Mesothelial cell of epicardium (in vitro differentiated cells): ENCODE measurements around the gene SLC44A2. TPM values are rescaled to one million over a fixed set of nuclear protein-coding genes. Genes with fewer than 3 reads are reported as not detected.
"Not testable (repeated sequence)": the region's sequence is repeated elsewhere in the genome, so short reads cannot be mapped to it uniquely, and the experiment has no call there.

Experiments
- DNase-seq, 2 experiments: peaks; one replicate each; pipeline ENCODE4 v3.0.0; 2021; ENCODE audit warnings: low spot score in 2 of 2; ENCODE audit not compliant: unreplicated experiment in 2 of 2
- H3K27ac Mint-ChIP-seq: 2 replicates; pipeline ENCODE4 v1.8.0; 2021; ENCODE audit warnings: mixed read lengths
- H3K27me3 Mint-ChIP-seq: 2 replicates; pipeline ENCODE4 v1.8.0; 2021; ENCODE audit warnings: low read depth, mixed read lengths
- H3K36me3 Mint-ChIP-seq: 2 replicates; pipeline ENCODE4 v1.8.0; 2021; ENCODE audit warnings: mixed read lengths
- H3K4me1 Mint-ChIP-seq: 2 replicates; pipeline ENCODE4 v1.8.0; 2021; ENCODE audit warnings: mixed read lengths
- H3K4me3 Mint-ChIP-seq: 2 replicates; pipeline ENCODE4 v1.8.0; 2021; ENCODE audit warnings: mild to moderate bottlenecking, moderate library complexity, mixed read lengths
- H3K9me3 Mint-ChIP-seq: 2 replicates; pipeline ENCODE4 v1.8.0; 2021; ENCODE audit warnings: mixed read lengths
- CTCF ChIP-seq: fragments of 200-600 bp; sonication (generic); IDR thresholded peaks from one replicate; pipeline ENCODE4 v1.5.0; 2021; ENCODE audit warnings: antibody characterized with exemption; ENCODE audit not compliant: unreplicated experiment
- total RNA-seq: library from RNA; stranded (reverse); gene quantifications from 3 replicates; pipeline ENCODE4 v1.2.1, GENCODE V29; 2021

Gene SLC44A2
- total RNA-seq, 1 donor from 2014 or later, result 340 TPM

DNA sequence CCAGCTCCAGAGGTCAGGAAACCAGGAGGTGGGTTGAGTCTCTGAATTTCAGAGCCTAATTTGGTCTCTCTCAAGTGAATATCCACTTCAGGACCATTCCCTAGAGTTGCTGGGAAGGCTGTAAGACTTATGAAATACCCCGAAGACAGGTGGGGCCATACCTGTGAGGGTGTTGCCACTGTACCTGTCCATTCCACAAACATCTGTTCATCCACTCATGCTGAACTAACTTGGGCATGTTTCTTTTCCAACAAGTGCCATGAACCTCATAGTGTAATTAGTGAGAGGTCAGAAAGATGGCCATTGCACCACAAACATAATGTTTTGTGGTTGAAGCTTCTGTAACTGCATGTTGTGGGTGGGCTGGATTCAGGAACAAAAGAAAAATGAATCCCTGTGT lies 36.6 kb downstream of the SLC44A2 start:
- Mint-ChIP-seq H3K9me3 (no peaks in the 10 kb centered on the region), H3K4me3 (no peak overlapping the region), H3K27me3 (no peaks in the 10 kb centered on the region), H3K36me3 (peaks cover 10% of the 10 kb centered on the region), H3K4me1 (peaks cover 31% of the 10 kb centered on the region), H3K27ac (no peak overlapping the region)
- no peak for TF ChIP-seq CTCF
- DNase-seq, result no peak

DNA sequence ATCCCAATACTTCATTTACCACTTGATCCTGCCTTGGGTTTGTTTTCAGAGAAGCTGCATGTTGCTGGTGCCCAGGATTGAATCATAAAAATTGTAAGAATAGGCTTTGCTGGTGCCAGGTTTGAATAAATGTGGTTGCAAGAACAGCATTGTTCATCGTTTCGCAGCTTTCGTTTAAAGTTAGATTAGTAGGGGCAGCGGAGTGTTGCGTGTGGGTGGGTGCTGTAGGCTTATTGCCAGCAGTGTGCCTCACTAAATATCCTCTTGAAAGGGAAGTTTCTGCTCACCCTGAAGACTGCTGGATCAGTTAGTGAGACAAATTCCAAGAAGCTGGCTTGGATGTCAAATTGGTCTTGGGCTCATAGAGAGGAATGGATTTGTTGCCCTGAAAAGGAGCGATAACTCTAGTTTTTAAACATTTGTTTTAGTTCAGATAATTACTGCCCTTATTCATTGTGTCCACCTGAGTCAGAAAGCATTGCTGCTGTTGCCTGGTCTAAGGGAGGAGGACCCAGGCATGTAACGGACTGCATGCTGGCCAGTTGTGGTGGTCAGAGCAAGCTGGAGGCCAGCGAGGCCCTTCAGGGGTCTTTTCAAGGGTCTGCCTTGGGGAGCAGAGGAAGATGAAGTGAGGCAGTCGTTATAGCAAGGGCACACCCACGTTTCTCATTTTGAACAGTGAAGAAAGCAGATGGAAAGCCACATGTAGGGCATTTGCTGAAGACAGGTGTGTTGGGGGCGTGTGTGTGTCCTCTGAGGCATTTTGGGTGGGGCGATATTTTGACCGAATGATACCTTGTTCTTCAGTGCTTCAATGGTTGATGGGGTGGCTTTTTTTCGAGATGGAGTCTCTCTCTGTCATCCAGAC lies 37.3 kb downstream of the SLC44A2 start:
- Mint-ChIP-seq H3K27me3 (no peaks in the 10 kb centered on the region), H3K36me3 (peaks cover 9% of the 10 kb centered on the region), H3K27ac (peak overlapping the region; percentile 3), H3K4me3 (no peak overlapping the region), H3K4me1 (peaks cover 27% of the 10 kb centered on the region), H3K9me3 (no peaks in the 10 kb centered on the region)
- DNase-seq, result no peak
- TF ChIP-seq CTCF, result no peak

- not testable (repeated sequence) for H3K27me3 Mint-ChIP-seq, H3K9me3 Mint-ChIP-seq, H3K4me3 Mint-ChIP-seq, H3K27ac Mint-ChIP-seq, DNase-seq
- Mint-ChIP-seq H3K4me1 (peaks cover 27% of the 10 kb centered on the region), H3K36me3 (peaks cover 11% of the 10 kb centered on the region)
Observed at GRCh38 chr19:10663252-10663563, 37.9 kb downstream of the SLC44A2 start.

GRCh38 chr19:10667867-10668266 lies 42.5 kb downstream of the SLC44A2 start:
- H3K27me3 Mint-ChIP-seq, result no peaks in the 10 kb centered on the region
- no peak for TF ChIP-seq CTCF
- H3K4me1 Mint-ChIP-seq, result peaks cover 4% of the 10 kb centered on the region
- no peaks in the 10 kb centered on the region for H3K9me3 Mint-ChIP-seq
- peaks cover 17% of the 10 kb centered on the region for H3K36me3 Mint-ChIP-seq
- H3K4me3 Mint-ChIP-seq, result no peak overlapping the region
- no peak for DNase-seq
- H3K27ac Mint-ChIP-seq, result no peak overlapping the region

DNA sequence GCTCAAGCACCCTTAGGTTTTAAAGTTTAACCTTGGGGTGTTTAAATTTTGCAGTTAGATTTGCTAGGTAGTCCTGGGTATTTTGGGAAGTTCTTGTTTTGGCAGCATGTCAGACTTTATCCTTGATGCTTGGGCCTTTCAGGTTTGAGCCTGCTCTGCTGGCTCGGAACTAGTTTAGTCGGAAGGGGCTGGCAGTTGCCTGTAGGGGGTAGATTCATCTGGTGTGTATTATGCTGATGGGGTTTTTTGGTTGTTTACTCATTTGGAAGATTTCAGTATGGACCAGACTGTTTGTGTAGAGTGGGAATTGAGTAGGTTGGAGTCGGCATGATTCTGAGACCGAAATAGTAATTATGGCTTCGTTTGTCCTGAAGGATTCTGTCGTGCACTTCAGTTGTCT lies 43.9 kb downstream of the SLC44A2 start:
- no peak for TF ChIP-seq CTCF
- DNase-seq, result no peak
- H3K9me3 Mint-ChIP-seq, result no peaks in the 10 kb centered on the region
- peaks cover 2% of the 10 kb centered on the region for H3K4me1 Mint-ChIP-seq
- peaks cover 22% of the 10 kb centered on the region for H3K36me3 Mint-ChIP-seq
- peak overlapping the region; percentile 15 for H3K27ac Mint-ChIP-seq
- no peak overlapping the region for H3K4me3 Mint-ChIP-seq
- no peaks in the 10 kb centered on the region for H3K27me3 Mint-ChIP-seq

GRCh38 chr19:10670182-10670581 lies 44.8 kb downstream of the SLC44A2 start:
- Mint-ChIP-seq H3K9me3 (no peaks in the 10 kb centered on the region), H3K4me3 (no peak overlapping the region), H3K27ac (peak overlapping the region; percentile 30), H3K4me1 (peaks cover 2% of the 10 kb centered on the region), H3K27me3 (no peaks in the 10 kb centered on the region), H3K36me3 (peaks cover 23% of the 10 kb centered on the region)
- no peak for TF ChIP-seq CTCF
- no peak for DNase-seq
